C4-2B (cell line): ENCODE results near the gene CUX1.

Source experiments
- CTCF ChIP-seq: fragments of 450-650 bp; conservative IDR thresholded peaks from 2 replicates; pipeline ENCODE4 v1.5.1; 2017; ENCODE audit warnings: mild to moderate bottlenecking
- ZFX ChIP-seq: fragments of 450-650 bp; IDR thresholded peaks from 2 replicates; pipeline ENCODE4 v1.6.1; 2017

- TF ChIP-seq CTCF (no peak), ZFX (no peak)
Observed at GRCh38 chr7:102227371-102227770, 409.9 kb downstream of the CUX1 start.
